T-helper 17 cell (primary cell): ENCODE results near the gene PYGB. TPM values are rescaled to one million over a fixed set of nuclear protein-coding genes. Genes with fewer than 3 reads are reported as not detected.
"Not testable (repeated sequence)": the region's sequence is repeated elsewhere in the genome, so short reads cannot be mapped to it uniquely, and the experiment has no call there.

Source experiments
- ATAC-seq: fragments of 150-1000 bp; cut with Tn5 transposase; 2 replicates; pipeline ENCODE4 v1.10.0; 2021; ENCODE audit warnings: mild to moderate bottlenecking, moderate library complexity
- DNase-seq, 3 donors: peaks; one replicate each; pipeline versions ENCODE4 v3.0.0 to v3.0.0-alpha.2; 2020 to 2021
- H3K9me3 ChIP-seq: one replicate; pipeline ENCODE4 v1.7.0; 2013; ENCODE audit warnings: low read length, mild to moderate bottlenecking; ENCODE audit not compliant: control insufficient read depth, poor library complexity, severe bottlenecking
- H3K27ac Mint-ChIP-seq: one replicate; pipeline ENCODE4 v1.8.0; 2022; ENCODE audit warnings: mild to moderate bottlenecking, moderate library complexity, mixed read lengths
- H3K27me3 Mint-ChIP-seq: one replicate; pipeline ENCODE4 v1.8.0; 2022; ENCODE audit warnings: mixed read lengths
- H3K36me3 Mint-ChIP-seq: one replicate; pipeline ENCODE4 v1.8.0; 2022; ENCODE audit warnings: low read depth, mixed read lengths
- H3K4me1 Mint-ChIP-seq: one replicate; pipeline ENCODE4 v1.8.0; 2022; ENCODE audit warnings: mild to moderate bottlenecking, mixed read lengths
- H3K4me3 Mint-ChIP-seq: one replicate; pipeline ENCODE4 v1.8.0; 2022; ENCODE audit warnings: mild to moderate bottlenecking, moderate library complexity, mixed read lengths
- total RNA-seq, 4 donors: library from RNA in 2 of 4; stranded (reverse) in 2 of 4; gene quantifications; one replicate each; pipeline ENCODE4 v1.2.3 and lab custom pipeline; 2022 to 2026

PYGB gene
- total RNA-seq, 2 donors from 2014 or later: 28.6 to 53.1 TPM

DNA sequence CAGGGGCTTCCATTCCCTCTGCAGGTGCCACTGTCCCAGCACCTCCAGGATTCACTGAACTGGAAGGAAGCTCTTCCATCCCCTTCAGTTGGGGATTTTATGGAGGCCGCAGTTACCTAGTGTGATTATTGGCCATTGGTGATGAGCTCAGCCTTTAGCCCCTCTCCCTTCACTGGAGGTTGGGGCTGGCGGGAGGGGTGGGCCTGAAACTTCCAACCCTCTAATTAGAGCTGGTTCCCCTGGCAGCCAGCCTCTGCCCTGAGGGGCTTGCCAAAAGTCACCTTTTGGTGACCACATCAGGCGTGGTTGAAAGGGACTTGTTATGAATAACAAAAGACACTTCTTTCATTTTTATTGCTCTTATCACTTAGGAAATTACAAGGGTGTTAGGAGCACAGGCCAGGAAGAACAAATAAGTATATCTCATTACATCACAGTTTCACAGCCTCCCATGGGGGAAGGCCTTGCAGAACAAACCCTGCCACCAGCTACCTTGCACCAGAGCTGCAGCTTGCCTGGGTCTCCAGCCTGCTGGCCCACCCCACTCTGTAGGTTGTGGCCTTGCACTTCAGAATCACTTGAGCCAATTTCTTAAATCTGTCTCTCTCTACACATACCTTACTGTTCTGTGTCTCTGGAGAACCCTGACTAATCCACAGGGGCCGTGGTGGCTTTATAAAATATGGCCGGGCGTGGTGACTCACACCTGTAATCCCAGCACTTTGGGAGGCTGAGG, 5.0 kb downstream of the PYGB start:
- DNase-seq (no peak), ATAC-seq (no peak)
- no peak overlapping the region for H3K27ac Mint-ChIP-seq
- H3K4me1 Mint-ChIP-seq: peaks cover 24% of the 10 kb centered on the region
- H3K9me3 ChIP-seq: no peaks in the 10 kb centered on the region
- H3K36me3 Mint-ChIP-seq: no peaks in the 10 kb centered on the region
- no peak overlapping the region for H3K4me3 Mint-ChIP-seq
- no peaks in the 10 kb centered on the region for H3K27me3 Mint-ChIP-seq

- DNase-seq (no peak), ATAC-seq (no peak)
- H3K9me3 ChIP-seq: no peaks in the 10 kb centered on the region
- Mint-ChIP-seq H3K36me3 (peaks cover 1% of the 10 kb centered on the region), H3K27ac (no peak overlapping the region), H3K4me1 (peaks cover 23% of the 10 kb centered on the region), H3K27me3 (no peaks in the 10 kb centered on the region), H3K4me3 (no peak overlapping the region)
Observed at GRCh38 chr20:25253606-25254275, 5.9 kb downstream of the PYGB start.

DNA sequence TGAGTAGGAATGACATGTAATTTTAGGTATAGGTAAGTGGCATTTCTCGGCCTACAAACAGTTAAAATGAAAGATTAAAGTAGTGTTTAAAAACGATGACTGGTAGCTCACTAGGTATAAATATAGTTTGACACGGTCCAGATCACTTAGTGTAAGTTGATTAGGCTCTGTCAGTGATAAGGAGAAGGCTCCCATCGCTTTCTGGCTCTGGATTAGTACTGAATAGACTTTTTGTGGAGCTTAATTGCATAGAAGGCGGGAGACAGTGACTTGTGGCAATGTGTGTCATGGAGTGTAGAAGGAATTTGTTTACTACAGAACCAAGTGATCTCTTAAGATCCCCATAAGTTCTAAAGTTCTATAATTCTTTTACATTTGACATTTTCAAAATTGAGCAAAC, 6.7 kb downstream of the PYGB start:
- no peak for ATAC-seq
- no peak overlapping the region for H3K27ac Mint-ChIP-seq
- peaks cover 17% of the 10 kb centered on the region for H3K4me1 Mint-ChIP-seq
- H3K27me3 Mint-ChIP-seq: no peaks in the 10 kb centered on the region
- H3K4me3 Mint-ChIP-seq: no peak overlapping the region
- peaks cover 2% of the 10 kb centered on the region for H3K36me3 Mint-ChIP-seq
- H3K9me3 ChIP-seq: no peaks in the 10 kb centered on the region
- no peak for DNase-seq

DNA sequence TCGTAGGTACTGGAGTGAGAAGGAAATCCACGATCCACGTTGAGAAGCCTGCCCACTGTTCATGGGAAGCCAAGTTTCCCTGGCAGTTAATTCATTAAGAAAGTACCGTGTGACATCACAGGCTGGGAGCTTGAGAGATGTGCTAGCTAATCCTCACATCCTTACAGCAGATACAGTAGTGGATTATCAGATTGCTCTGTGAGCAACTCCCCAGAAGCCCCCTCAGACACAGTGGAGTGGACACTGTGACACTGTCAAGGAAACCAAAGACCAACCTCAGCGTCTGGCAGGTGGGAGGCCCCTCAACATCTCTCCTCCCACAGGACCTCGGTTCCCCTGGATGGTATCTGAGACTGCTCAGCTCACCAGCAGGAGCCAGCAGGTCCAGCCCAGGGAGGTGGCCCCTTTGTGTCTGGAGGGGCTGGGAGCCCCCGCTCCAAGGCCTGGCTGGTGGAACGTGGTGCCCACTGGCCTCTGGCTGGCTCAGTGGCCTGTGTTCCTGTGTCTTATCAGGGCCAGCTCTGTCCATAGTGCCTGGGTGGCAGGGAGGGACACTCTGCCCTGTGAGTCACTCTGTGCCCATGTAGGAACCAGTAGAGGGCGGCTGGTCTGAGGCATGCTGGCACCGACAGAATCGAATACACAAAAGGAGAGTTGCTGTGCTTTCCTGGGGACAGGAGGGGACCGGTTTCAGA, 7.2 kb downstream of the PYGB start:
- Mint-ChIP-seq H3K36me3 (peaks cover 2% of the 10 kb centered on the region), H3K4me3 (no peak overlapping the region), H3K27ac (no peak overlapping the region), H3K27me3 (no peaks in the 10 kb centered on the region), H3K4me1 (peaks cover 18% of the 10 kb centered on the region)
- no peak for DNase-seq
- no peak for ATAC-seq
- H3K9me3 ChIP-seq: no peaks in the 10 kb centered on the region

DNA sequence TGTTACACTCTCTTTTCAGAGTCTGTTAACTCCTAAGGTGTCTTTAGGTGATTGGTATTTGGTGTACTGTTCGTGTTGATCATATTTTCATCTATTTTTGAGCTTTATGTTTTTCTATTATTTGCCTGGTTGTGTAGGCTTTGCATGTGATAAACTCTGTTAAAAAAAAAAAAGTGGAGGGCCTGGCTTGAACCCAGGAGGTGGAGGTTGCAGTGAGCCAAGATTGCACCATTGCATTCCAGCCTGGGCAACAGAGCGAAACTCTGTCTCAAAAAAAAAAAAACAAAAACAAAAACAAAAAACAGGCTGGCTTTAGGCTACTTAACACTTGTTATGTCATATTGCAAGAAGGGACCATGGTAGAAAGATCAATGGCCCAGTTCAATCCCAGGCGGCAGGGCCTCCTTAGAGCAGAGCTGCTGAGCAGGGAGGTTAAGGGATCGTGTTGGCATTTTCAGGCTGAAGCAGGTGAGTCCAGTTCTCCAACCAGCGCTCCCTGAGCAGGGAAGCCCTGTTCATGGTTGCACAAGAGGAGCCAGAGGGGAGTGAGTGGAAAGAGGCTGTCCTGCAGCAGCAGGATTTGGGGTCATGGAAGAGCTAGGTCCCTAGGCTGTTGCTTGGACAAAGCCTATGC, 8.5 kb downstream of the PYGB start:
- Mint-ChIP-seq H3K36me3 (peaks cover 2% of the 10 kb centered on the region), H3K4me1 (peaks cover 11% of the 10 kb centered on the region), H3K4me3 (no peak overlapping the region), H3K27me3 (no peaks in the 10 kb centered on the region), H3K27ac (no peak overlapping the region)
- no peaks in the 10 kb centered on the region for H3K9me3 ChIP-seq
- no peak for DNase-seq
- no peak for ATAC-seq

DNA sequence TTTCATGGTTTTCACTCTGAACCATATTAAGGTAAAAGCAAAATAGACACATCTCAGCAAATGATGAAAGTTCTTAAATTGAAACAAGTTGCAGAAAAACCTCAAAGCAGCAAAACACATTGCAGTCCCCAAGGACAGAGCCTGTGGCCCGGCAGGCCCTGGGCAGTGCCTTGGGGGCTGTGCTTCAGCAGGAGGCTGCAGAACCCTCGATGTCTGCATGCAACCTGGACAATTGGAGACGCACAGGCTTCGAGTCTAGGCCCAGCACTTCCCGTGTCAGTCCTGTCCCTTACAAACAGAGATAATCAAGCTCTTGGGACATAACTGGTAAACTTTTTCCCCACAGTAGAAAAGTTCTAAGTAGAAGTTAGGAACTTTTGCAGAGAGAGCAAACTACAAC, 9.2 kb downstream of the PYGB start:
- Mint-ChIP-seq H3K27ac (no peak overlapping the region), H3K27me3 (no peaks in the 10 kb centered on the region), H3K4me1 (peaks cover 8% of the 10 kb centered on the region), H3K36me3 (peaks cover 2% of the 10 kb centered on the region), H3K4me3 (no peak overlapping the region)
- no peaks in the 10 kb centered on the region for H3K9me3 ChIP-seq
- ATAC-seq (no peak), DNase-seq (no peak)

DNA sequence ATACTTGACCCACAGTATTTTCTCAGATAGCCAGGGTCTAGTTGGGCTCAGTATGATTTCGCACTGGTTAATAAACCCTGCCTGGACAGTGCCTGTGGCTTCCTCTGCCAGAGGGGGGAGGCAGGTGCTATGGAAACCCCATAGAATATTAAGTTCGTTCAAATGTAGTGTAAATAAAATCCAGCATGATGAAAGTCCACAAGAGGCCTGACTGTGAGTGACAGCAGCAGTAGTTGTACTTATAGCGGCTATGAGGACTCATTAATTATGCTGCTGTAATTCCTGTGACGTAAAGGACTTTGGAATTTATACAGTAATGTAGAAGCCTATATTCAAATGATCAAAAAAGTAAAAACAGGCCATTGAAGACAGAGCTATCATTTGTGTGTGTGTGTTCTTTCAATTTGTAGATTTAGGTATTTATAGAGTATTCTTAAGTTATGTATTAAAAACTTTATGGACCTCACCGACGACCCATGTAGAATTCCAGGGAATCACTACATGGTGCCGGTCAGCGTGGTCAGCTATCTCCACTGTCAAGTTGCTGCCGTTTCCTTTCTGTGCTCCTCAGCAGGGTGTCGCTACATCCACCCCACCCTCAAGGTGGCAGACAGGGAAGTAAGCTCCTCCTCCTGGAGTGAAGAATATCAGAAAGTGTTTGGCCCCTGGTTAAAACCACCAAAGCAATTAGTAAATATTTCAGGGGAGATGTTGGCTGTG, 10.0 kb downstream of the PYGB start:
- no peak for DNase-seq
- no peaks in the 10 kb centered on the region for H3K27me3 Mint-ChIP-seq
- H3K36me3 Mint-ChIP-seq: peaks cover 2% of the 10 kb centered on the region
- no peak overlapping the region for H3K4me3 Mint-ChIP-seq
- no peaks in the 10 kb centered on the region for H3K9me3 ChIP-seq
- H3K4me1 Mint-ChIP-seq: peaks cover 6% of the 10 kb centered on the region
- ATAC-seq: no peak
- H3K27ac Mint-ChIP-seq: no peak overlapping the region

- H3K27me3 Mint-ChIP-seq: no peaks in the 10 kb centered on the region
- DNase-seq (no peak), ATAC-seq (no peak)
- H3K9me3 ChIP-seq: no peaks in the 10 kb centered on the region
- H3K27ac Mint-ChIP-seq: no peak overlapping the region
- H3K36me3 Mint-ChIP-seq: peaks cover 2% of the 10 kb centered on the region
- no peak overlapping the region for H3K4me3 Mint-ChIP-seq
- H3K4me1 Mint-ChIP-seq: peaks cover 6% of the 10 kb centered on the region
Observed at GRCh38 chr20:25258476-25258805, 10.6 kb downstream of the PYGB start.

DNA sequence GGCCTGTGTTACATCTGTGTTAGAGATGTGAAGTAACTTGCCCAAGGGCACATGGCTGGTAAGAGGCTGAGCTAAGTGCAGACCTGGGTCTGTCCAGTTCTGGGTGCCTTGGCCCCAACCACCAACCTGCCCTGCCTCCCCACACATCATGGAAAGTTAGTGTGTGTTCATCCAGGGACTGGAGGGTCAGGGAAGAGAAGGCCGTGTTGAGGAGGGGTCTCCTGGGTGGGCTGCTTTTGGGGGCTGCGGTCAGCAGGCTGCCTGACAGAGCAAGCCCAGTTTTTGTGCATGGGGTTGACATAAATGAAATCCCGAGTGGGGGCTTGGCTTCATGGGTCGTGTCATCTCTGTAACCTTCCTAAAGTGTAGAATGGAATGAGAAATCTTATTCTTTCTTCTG, 10.9 kb downstream of the PYGB start:
- DNase-seq (no peak), ATAC-seq (no peak)
- Mint-ChIP-seq H3K36me3 (peaks cover 2% of the 10 kb centered on the region), H3K27me3 (no peaks in the 10 kb centered on the region), H3K4me3 (no peak overlapping the region), H3K27ac (no peak overlapping the region), H3K4me1 (peaks cover 6% of the 10 kb centered on the region)
- H3K9me3 ChIP-seq: no peaks in the 10 kb centered on the region

- H3K27me3 Mint-ChIP-seq: no peaks in the 10 kb centered on the region
- no peak overlapping the region for H3K27ac Mint-ChIP-seq
- peaks cover 2% of the 10 kb centered on the region for H3K36me3 Mint-ChIP-seq
- ATAC-seq (no peak), DNase-seq (no peak)
- H3K9me3 ChIP-seq: no peaks in the 10 kb centered on the region
- no peak overlapping the region for H3K4me3 Mint-ChIP-seq
- peaks cover 6% of the 10 kb centered on the region for H3K4me1 Mint-ChIP-seq
Observed at GRCh38 chr20:25259358-25259757, 11.5 kb downstream of the PYGB start.

GRCh38 chr20:25259788-25260254, 11.9 kb downstream of the PYGB start:
- DNase-seq: no peak
- Mint-ChIP-seq H3K27ac (no peak overlapping the region), H3K27me3 (no peaks in the 10 kb centered on the region), H3K4me1 (peaks cover 6% of the 10 kb centered on the region), H3K36me3 (peaks cover 2% of the 10 kb centered on the region), H3K4me3 (no peak overlapping the region)
- H3K9me3 ChIP-seq: no peaks in the 10 kb centered on the region
- ATAC-seq: no peak

DNA sequence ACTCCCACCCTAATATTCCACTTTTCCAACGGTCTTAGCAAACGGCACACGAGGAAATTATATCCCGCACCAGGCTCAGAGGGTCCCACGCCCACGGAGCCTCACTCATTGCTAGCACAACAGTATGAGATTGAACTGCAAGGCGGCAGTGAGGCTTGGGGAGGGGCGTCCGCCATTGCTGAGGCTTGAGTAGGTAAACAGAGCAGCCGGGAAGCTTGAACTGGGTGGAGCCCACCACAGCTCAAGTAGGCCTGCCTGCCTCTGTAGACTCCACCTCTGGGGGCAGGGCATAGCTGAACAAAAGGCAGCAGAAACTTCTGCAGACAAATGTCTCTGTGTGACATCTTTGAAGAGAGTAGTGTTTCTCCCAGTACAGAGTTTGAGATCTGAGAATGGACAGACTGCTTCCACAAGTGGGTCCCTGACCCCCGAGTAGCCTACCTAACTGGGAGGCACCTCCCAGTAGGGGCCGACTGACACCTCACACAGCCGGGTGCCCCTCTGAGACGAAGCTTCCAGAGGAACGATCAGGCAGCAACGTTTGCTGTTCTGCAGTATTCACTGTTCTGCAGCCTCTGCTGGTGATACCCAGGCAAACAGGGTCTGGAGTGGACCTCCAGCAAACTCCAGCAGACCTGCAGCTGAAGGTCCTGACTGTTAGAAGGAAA, 13.0 kb downstream of the PYGB start:
- not testable (repeated sequence) for H3K4me3 Mint-ChIP-seq, ATAC-seq, H3K4me1 Mint-ChIP-seq, H3K27me3 Mint-ChIP-seq, DNase-seq, H3K27ac Mint-ChIP-seq, H3K36me3 Mint-ChIP-seq, H3K9me3 ChIP-seq
